ENCODE measurements around the gene SNTB2.

The SNTB2 gene

GRCh38 chr16:69330286-69331109 is 143.5 kb downstream of the SNTB2 start, which contains the start of gene PDF:
Gene PDF (minus strand): TSS chr16:69330588. CDS start chr16:69330570, 18 bp downstream.
- in situ Hi-C loops (cut with HindIII; ENCODE audit: low sequenced_read_pairs): no loop called here

GRCh38 chr16:69334696-69335095 is 147.7 kb downstream of the SNTB2 start:
- in situ Hi-C loops (cut with HindIII; ENCODE audit: low sequenced_read_pairs): no loop called here

DNA sequence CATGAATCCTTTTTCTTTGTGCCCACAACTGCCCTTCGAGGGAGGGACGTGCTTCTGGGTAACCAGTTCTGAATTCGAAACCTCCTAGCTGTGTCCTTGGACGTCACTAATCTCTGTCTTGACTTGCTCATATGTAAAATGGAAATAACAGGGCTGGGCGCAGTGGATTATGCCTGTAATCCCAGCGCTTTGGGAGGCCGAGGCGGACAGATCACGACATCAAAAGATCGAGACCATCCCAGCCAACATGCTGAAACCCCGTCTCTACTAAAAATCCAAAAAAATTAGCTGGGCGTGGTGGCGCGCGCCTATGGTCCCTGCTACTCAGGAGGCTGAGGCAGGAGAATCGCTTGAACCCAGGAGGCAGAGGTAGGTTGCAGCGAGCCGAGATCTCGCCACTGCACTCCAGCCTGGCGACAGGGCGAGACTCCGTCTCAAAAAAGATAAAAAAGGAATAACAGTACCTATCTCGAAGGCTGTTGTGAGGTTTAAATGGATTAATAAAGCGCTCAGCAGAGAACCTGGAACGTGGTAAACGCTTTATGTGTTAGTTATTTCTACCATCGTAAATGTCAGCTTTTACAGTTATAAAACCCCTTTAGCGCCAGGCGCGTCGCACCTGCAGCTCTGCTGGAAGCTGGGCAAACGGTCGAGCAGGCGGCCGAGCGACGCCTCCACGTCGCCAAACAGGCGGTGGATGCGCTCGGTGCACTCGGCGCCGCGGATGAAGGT is 151.8 kb downstream of the SNTB2 start:
- in situ Hi-C loops (cut with HindIII; ENCODE audit: low sequenced_read_pairs): no loop called here

DNA sequence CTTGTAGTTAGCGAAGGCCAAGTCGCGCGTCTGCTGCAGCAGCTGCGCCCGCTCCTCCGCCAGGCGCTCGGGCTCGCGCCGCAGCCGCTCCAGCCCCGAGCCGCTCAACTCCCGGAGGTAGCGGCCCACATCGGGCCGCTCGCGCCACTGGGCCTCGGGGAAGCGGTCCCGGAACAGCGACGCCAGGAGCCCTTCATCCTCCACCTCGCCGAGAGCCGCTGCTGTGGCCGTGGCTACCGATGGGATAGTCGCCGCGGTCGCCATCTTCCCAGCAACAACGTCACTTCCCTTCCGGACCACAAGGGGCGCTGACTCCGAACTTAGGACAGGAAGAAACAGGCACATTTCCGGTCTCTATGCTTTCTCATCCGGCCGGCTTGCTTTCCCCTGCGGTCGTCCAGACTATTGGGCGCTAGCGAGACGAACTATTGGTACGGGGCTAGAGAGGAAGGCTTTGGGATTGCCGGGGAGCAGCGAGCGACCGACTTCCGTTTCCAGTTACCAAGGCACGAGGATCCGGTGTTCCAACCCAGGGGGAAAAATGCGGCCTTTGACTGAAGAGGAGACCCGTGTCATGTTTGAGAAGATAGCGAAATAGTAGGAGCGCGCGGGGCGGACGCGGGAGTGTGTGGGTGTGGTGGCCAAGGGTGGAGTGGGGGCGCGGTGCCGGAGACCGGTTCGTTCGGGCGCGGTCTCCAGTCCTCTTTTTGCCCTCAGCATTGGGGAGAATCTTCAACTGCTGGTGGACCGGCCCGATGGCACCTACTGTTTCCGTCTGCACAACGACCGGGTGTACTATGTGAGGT is 152.5 kb downstream of the SNTB2 start, which contains the start of the genes COG8 and NIP7:
Gene COG8 (minus strand): TSS at position 276 of the 806 bp plus-strand sequence. CDS start 12 bp downstream, at position 264.
Gene NIP7 (plus strand): TSS at position 484 of the 806 bp plus-strand sequence. CDS start 58 bp downstream, at position 542.
- in situ Hi-C loops (cut with HindIII; ENCODE audit: low sequenced_read_pairs): no loop called here

GRCh38 chr16:69340095-69340644 is 153.2 kb downstream of the SNTB2 start:
- in situ Hi-C loops (cut with HindIII; ENCODE audit: low sequenced_read_pairs): no loop called here

- in situ Hi-C loops (cut with HindIII; ENCODE audit: low sequenced_read_pairs): no loop called here
Measured at GRCh38 chr16:69344171-69344570, 157.2 kb downstream of the SNTB2 start.

DNA sequence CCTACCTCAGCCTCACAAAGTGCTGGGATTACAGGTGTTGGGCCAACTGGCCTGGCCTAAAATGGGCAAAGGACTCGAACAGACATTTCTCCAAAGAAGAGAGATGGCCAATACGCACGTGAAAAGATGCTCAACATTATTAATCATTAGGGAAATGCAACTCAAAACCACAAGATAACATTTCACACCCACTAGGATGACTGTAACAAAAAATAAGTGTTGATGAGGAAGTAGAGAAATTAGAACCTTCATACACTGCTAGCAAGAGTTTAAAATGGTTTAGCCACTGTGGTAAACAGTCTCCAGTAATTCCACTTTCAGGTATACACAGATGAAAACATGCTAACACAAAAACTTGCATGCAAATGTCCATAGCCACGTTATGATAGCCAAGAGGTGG is 159.0 kb downstream of the SNTB2 start:
- in situ Hi-C loops (cut with HindIII; ENCODE audit: low sequenced_read_pairs): no loop called here

DNA sequence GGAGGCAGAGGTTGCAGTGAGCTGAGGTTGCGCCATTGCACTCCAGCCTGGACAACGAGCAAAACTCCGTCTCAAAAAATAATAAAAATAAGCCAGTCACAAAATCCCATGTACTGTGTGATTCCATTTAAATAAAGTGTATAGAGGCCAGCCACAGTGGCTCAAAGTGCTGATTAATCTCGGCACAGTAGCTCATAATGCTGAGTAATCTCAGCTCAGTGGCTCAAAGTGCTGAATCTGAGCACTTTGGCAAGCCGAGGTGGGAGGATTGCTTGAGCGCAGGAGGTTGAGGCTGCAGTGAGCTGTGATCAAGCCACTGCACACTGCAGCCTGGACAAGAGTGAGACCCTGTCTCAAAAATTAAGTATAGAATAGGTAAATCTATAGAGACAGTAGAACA is 159.7 kb downstream of the SNTB2 start:
- in situ Hi-C loops (cut with HindIII; ENCODE audit: low sequenced_read_pairs): no loop called here

DNA sequence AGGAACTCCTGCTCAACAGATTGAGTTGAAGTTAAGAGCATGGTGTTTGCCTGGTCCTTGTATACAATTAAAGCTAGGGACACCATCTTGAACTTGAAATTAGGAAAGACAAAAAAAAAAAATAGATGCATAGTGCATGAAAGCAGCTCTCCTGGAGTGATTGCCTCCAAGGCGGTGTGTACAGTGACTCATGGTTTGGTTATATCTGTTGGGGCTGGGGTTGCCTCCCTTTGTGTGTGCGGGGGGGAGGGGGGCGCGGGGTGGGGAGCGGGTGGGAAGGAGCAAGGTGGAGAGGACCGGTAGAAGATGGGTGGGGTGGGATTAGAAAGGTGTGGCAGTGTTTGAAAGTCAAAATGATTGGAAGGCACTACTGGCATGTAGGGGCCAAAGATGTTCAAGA is 161.3 kb downstream of the SNTB2 start:
- in situ Hi-C loops (cut with HindIII; ENCODE audit: low sequenced_read_pairs): no loop called here

DNA sequence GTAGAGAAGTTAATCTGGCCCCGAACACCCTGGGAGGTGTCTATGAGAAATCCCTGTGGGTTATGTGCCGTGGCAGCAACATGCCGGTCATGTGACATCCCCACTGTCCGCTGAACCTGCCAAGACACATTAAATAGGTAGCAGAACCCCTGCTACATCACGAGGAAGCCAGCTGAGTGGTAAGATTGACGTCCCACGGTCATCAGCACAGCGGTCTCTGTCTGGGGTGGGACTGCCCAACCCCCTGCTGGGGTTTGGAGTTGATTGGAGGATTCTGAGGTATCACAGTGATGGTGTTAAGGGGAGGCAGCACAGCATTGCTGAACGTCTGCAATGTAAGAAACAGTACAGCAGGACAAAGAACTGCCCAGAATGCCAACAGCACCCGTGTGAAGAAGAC is 162.6 kb downstream of the SNTB2 start:
- in situ Hi-C loops (cut with HindIII; ENCODE audit: low sequenced_read_pairs): no loop called here

GRCh38 chr16:69350536-69351133 is 163.7 kb downstream of the SNTB2 start:
- in situ Hi-C loops (cut with HindIII; ENCODE audit: low sequenced_read_pairs): no loop called here

- in situ Hi-C loops (cut with HindIII; ENCODE audit: low sequenced_read_pairs): no loop called here
Measured at GRCh38 chr16:69351309-69352027, 164.5 kb downstream of the SNTB2 start, which contains the start of gene TMED6. Gene TMED6 (minus strand): TSS chr16:69351786. CDS start chr16:69351753, 33 bp downstream.
